LNCaP clone FGC (cell line): ENCODE data around the gene FGF18.
"Not testable (repeated sequence)": the region's sequence is repeated elsewhere in the genome, so short reads cannot be mapped to it uniquely, and the experiment has no call there.

ENCODE experiments used
- DNase-seq: peaks from one replicate; pipeline ENCODE4 v3.0.0-alpha.2; 2011; ENCODE audit warnings: low read depth
- H3K4me3 ChIP-seq: 2 replicates; pipeline ENCODE4 v1.5.1; 2011; ENCODE audit warnings: mild to moderate bottlenecking, low read depth, low read length, control low read depth
- CTCF ChIP-seq: IDR thresholded peaks from 2 replicates; pipeline ENCODE4 v1.5.1; 2012; ENCODE audit warnings: mild to moderate bottlenecking; ENCODE audit not compliant: control insufficient read depth, insufficient read depth; ENCODE audit errors: extremely low read depth

Gene FGF18

GRCh38 chr5:171405615-171406014 is 13.8 kb upstream of the FGF18 start:
- DNase-seq, result no peak
- TF ChIP-seq CTCF, result peak; percentile 42

GRCh38 chr5:171407234-171407633 is 12.2 kb upstream of the FGF18 start:
- H3K4me3 ChIP-seq, result no peak overlapping the region
- TF ChIP-seq CTCF, result no peak
- no peak for DNase-seq

More at GRCh38 chr5:171405615-171406014, 13.8 kb upstream of the FGF18 start:
- no peak overlapping the region for H3K4me3 ChIP-seq

- no peak overlapping the region for H3K4me3 ChIP-seq
- peak; percentile 38 for DNase-seq
- no peak for TF ChIP-seq CTCF
Measured at GRCh38 chr5:171409164-171410136, 10.0 kb upstream of the FGF18 start.

GRCh38 chr5:171410181-171410580 is 9.3 kb upstream of the FGF18 start:
- no peak overlapping the region for H3K4me3 ChIP-seq
- TF ChIP-seq CTCF, result no peak
- DNase-seq, result no peak

GRCh38 chr5:171412186-171412585 is 7.3 kb upstream of the FGF18 start:
- H3K4me3 ChIP-seq, result no peak overlapping the region
- no peak for TF ChIP-seq CTCF
- DNase-seq, result no peak

GRCh38 chr5:171413153-171413910 is 6.1 kb upstream of the FGF18 start:
- DNase-seq, result no peak
- TF ChIP-seq CTCF, result no peak
- no peak overlapping the region for H3K4me3 ChIP-seq

GRCh38 chr5:171413993-171414392 is 5.5 kb upstream of the FGF18 start:
- not testable (repeated sequence) for DNase-seq, H3K4me3 ChIP-seq
